T-cell (primary cell): ENCODE results near the gene RAD51D. TPM values are rescaled to one million over a fixed set of nuclear protein-coding genes. Genes with fewer than 3 reads are reported as not detected.

ENCODE experiments used
- ATAC-seq, 4 experiments: fragments of 200-7000 bp in 3 of 4; fragments of 150-1000 bp in 1 of 4; cut with Tn5 transposase; replicated peaks in 1 of 4; 1 replicate in 3 of 4; 2 replicates in 1 of 4; pipeline ENCODE4 v1.10.0; 2021; ENCODE audit warnings: moderate library complexity in 3 of 4, mild to moderate bottlenecking in 2 of 4, moderate number of reproducible peaks in 1 of 4
- CTCF ChIA-PET, 2 donors: fragments of 300-600 bp; sonication (Branson Sonifier 250); formaldehyde crosslinking; loops; one replicate each; lab custom pipeline; 2022; ENCODE audit warnings: antibody characterized with exemption in 2 of 2; lab: Charles Lee
- POLR2A ChIA-PET, 2 donors: fragments of 300-600 bp; sonication (Branson Sonifier 250); formaldehyde crosslinking; loops; one replicate each; lab custom pipeline; 2022; ENCODE audit warnings: antibody characterized with exemption in 2 of 2; lab: Charles Lee
- DNase-seq, 35 experiments: peaks; one replicate each; pipeline versions ENCODE4 v3.0.0 to v3.0.0-alpha.2; 2013 to 2023
- H3K27ac ChIP-seq: one replicate; pipeline ENCODE4 v1.5.1; 2013; ENCODE audit warnings: low read length
- H3K27me3 ChIP-seq, 2 experiments: replicated peaks in 1 of 2; 1 replicate in 1 of 2; 2 replicates in 1 of 2; pipeline versions ENCODE4 v1.6.1 to v1.7.0; 2013; ENCODE audit warnings: low read length in 1 of 2, mixed read lengths in 1 of 2; ENCODE audit not compliant: control insufficient read depth in 2 of 2, insufficient read depth in 2 of 2; ENCODE audit errors: extremely low read depth in 1 of 2
- H3K36me3 ChIP-seq, 2 donors: 1 replicate in 1 of 2; 2 replicates in 1 of 2; pipeline versions ENCODE4 v1.6.1 to v1.7.0; 2013; ENCODE audit warnings: low read length in 1 of 2; ENCODE audit not compliant: control insufficient read depth in 2 of 2, insufficient read depth in 1 of 2; ENCODE audit errors: extremely low read depth in 1 of 2
- H3K4me1 ChIP-seq, 2 experiments: 1 replicate in 1 of 2; 2 replicates in 1 of 2; pipeline versions ENCODE4 v1.6.1 to v1.7.0; 2013; ENCODE audit warnings: low read length in 2 of 2, mixed read lengths in 1 of 2; ENCODE audit not compliant: insufficient read depth in 2 of 2, control insufficient read depth in 1 of 2; ENCODE audit errors: extremely low read depth in 1 of 2
- H3K4me3 ChIP-seq, 2 donors: 1 replicate in 1 of 2; 2 replicates in 1 of 2; pipeline versions ENCODE4 v1.5.1 to v1.7.0; 2013; ENCODE audit warnings: mild to moderate bottlenecking in 2 of 2, low read length in 1 of 2, moderate library complexity in 1 of 2; ENCODE audit not compliant: control insufficient read depth in 1 of 2; ENCODE audit errors: extremely low read depth in 1 of 2
- H3K9me3 ChIP-seq: 2 replicates; pipeline ENCODE4 v1.7.0; 2013
- H3K27ac Mint-ChIP-seq, 2 donors: one replicate each; pipeline ENCODE4 v1.8.0; 2020 to 2021; ENCODE audit warnings: mild to moderate bottlenecking in 2 of 2, mixed read lengths in 2 of 2
- H3K27me3 Mint-ChIP-seq, 2 donors: one replicate each; pipeline ENCODE4 v1.8.0; 2021 to 2022; ENCODE audit warnings: mixed read lengths in 2 of 2
- H3K36me3 Mint-ChIP-seq: one replicate; pipeline ENCODE4 v1.8.0; 2021; ENCODE audit warnings: mixed read lengths
- H3K4me1 Mint-ChIP-seq, 3 donors: one replicate each; pipeline ENCODE4 v1.8.0; 2020 to 2022; ENCODE audit warnings: mixed read lengths in 3 of 3, mild to moderate bottlenecking in 1 of 3
- H3K4me3 Mint-ChIP-seq, 3 donors: one replicate each; pipeline ENCODE4 v1.8.0; 2020 to 2022; ENCODE audit warnings: mild to moderate bottlenecking in 3 of 3, mixed read lengths in 3 of 3, moderate library complexity in 3 of 3
- H3K9me3 Mint-ChIP-seq, 3 donors: one replicate each; pipeline ENCODE4 v1.8.0; 2020 to 2022; ENCODE audit warnings: mixed read lengths in 3 of 3
- WGBS: methylation state at CpG from one replicate; pipeline ENCODE4 v1.1.5; 2013; ENCODE audit warnings: missing lambda C conversion rate; ENCODE audit not compliant: insufficient coverage; 5-methylcytosine and 5-hydroxymethylcytosine counted together
- total RNA-seq, 35 experiments: library from RNA in 6 of 35; stranded (reverse) in 6 of 35; fragments of 120-200 nt in 1 of 35; gene quantifications; one replicate each; pipeline versions ENCODE4 v1.2.1 to v1.2.4 and lab custom pipeline; 2013 to 2026

Gene RAD51D
- total RNA-seq, 5 donors from 2014 or later (not counting 1 experiment from before 2014, with no cell fraction given), result 14.6 to 29.9 (median 19.0) TPM

DNA sequence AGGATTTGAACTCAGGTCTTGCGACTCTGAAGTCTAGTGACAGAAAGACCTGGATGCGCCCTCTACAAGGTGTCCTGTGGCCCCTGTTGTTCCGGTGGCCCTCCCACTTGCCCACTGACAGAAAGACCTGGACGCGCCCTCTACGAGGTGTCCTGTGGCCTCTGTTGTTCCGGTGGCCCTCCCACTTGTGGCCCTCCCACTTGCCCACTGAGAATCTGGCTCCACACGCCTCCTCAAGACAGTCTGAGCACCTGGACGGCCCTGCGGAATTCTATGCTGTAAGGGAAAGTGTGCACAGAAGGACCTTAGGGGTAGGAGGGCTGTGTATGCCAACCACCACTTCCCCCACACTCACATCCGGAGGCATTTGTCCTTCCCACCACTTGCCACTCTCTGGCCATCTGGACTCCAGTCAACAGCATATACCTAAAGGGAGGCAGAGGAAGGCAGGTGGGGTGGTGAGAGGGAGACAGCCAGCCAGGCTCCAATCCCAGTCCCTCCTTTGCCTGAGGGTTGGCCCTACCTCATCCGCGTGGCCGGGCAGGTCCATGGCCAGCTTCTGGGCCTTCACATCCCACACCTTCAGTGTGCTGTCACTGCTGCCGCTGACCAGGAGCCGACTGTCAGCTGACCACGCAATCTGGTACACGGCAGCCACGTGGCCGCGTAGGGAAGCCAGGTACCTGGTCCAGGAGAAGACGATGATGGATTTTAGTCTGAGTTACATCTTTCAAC, 13.3 kb upstream of the RAD51D start:
- Histone ChIP-seq H3K27me3 (no peaks in the 10 kb centered on the region), H3K9me3 (no peaks in the 10 kb centered on the region), H3K4me3 (no peak overlapping the region), H3K27ac (no peak overlapping the region), H3K4me1 (no peaks in the 10 kb centered on the region), H3K36me3 (peaks cover 12 to 71% of the 10 kb centered on the region in 2 donors)
- ATAC-seq (no peak), DNase-seq (no peak)
- H3K27ac Mint-ChIP-seq, result no peak overlapping the region
- H3K9me3 Mint-ChIP-seq, result no peaks in the 10 kb centered on the region
- H3K4me3 Mint-ChIP-seq, result no peak overlapping the region
- H3K27me3 Mint-ChIP-seq, result no peaks in the 10 kb centered on the region
- POLR2A ChIA-PET, result no interaction called here
- 95% methylated on average over 18 of the region's 22 CpGs for WGBS
- peaks cover 0 to 4% (median 0%) of the 10 kb centered on the region in 3 donors for H3K4me1 Mint-ChIP-seq
- peaks cover 40% of the 10 kb centered on the region for H3K36me3 Mint-ChIP-seq
- CTCF ChIA-PET, result no interaction called here

DNA sequence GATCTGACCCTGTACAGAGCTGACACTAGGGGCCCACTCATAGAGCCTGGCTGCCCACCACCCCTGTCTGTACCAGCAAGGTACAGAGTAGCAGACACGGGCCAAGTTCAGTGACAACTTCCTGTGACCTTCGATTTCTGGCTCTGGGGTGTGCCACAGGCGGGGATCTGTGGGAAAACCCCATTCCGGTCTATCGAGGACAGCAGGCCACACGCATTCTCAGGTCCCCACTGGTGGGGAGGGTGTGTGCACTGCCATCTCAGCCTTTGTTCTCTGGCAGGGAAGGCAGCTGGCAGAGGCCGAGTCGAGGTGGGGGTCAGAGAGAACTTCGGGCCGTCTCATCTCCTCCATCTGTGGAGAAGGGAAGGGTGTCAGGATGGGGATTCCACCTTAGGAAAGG, 12.4 kb upstream of the RAD51D start:
- no peaks in the 10 kb centered on the region for H3K27me3 Mint-ChIP-seq
- Histone ChIP-seq H3K36me3 (peaks cover 12 to 62% of the 10 kb centered on the region in 2 donors), H3K27ac (no peak overlapping the region), H3K4me3 (no peak overlapping the region), H3K9me3 (no peaks in the 10 kb centered on the region), H3K27me3 (no peaks in the 10 kb centered on the region), H3K4me1 (no peaks in the 10 kb centered on the region)
- peaks cover 0 to 4% (median 0%) of the 10 kb centered on the region in 3 donors for H3K4me1 Mint-ChIP-seq
- WGBS, result 60% methylated on average over 4 of the region's 10 CpGs
- no peaks in the 10 kb centered on the region for H3K9me3 Mint-ChIP-seq
- H3K4me3 Mint-ChIP-seq, result no peak overlapping the region
- ChIA-PET CTCF (no interaction called here), POLR2A (no interaction called here)
- DNase-seq (no peak), ATAC-seq (no peak)
- peaks cover 37% of the 10 kb centered on the region for H3K36me3 Mint-ChIP-seq
- H3K27ac Mint-ChIP-seq, result no peak overlapping the region

DNA sequence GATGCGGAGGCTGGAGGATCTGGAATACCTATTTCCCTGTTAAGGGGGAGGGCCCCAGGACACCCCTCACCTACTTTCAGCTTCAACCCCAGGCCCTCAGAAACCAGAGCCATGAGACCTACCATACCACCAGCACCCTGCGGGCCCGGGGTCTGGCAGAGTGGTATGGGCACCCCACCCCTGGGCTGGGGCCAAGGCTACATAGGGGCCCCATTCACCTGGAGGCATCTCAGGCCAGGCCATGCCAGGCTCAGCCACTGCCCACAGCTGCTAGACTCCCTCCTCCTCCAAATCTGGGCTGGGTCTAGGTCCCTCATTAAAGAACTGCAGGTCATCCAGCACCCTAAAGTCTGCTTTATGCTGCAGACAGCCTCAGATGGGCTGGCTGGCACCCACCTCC, 10.7 kb upstream of the RAD51D start:
- Histone ChIP-seq H3K36me3 (peaks cover 12 to 45% of the 10 kb centered on the region in 2 donors), H3K4me1 (no peaks in the 10 kb centered on the region), H3K9me3 (no peaks in the 10 kb centered on the region), H3K27me3 (no peaks in the 10 kb centered on the region), H3K4me3 (no peak overlapping the region), H3K27ac (no peak overlapping the region)
- ChIA-PET CTCF (interaction anchor here in 1 of 2 donors (0.7 to 1.0 kb wide), 2 partner anchors 11 to 709 kb away, joined by 3 to 4 read pairs; partner anchors contain the start of gene RAD51D), POLR2A (no interaction called here)
- WGBS, result 97% methylated on average over 3 of the region's 3 CpGs
- Mint-ChIP-seq H3K4me1 (peaks cover 0 to 4% (median 0%) of the 10 kb centered on the region in 3 donors), H3K27me3 (no peaks in the 10 kb centered on the region), H3K9me3 (no peaks in the 10 kb centered on the region), H3K36me3 (peaks cover 21% of the 10 kb centered on the region), H3K4me3 (no peak overlapping the region), H3K27ac (peak overlapping the region in 1 of 2 donors; percentile 34)
- ATAC-seq, result no peak
- DNase-seq, result no peak

DNA sequence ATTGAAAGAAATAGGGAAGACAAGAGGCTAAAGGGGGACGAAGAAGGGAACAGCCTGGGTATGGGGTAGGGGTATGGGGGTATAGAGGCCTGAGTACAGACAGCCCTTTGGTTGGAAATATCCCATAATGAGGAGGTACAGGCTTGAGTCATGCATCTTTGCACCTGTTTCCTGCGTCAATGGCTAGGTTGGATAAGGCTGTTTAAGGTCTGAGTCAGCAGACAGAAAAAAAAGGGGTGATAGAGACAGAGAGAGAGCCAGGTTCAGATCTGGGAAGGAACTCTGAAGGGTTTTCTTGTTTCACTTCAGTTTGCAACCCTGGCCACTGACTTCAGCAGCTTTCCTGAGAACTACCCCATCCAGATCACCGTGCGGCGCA, 10.3 kb upstream of the RAD51D start:
- Histone ChIP-seq H3K27ac (no peak overlapping the region), H3K27me3 (no peaks in the 10 kb centered on the region), H3K9me3 (no peaks in the 10 kb centered on the region), H3K4me3 (no peak overlapping the region), H3K36me3 (peaks cover 12 to 41% of the 10 kb centered on the region in 2 donors), H3K4me1 (no peaks in the 10 kb centered on the region)
- ATAC-seq, result no peak
- CTCF ChIA-PET, result no interaction called here
- DNase-seq, result no peak
- Mint-ChIP-seq H3K27me3 (no peaks in the 10 kb centered on the region), H3K4me3 (no peak overlapping the region), H3K9me3 (no peaks in the 10 kb centered on the region), H3K27ac (no peak overlapping the region), H3K4me1 (peaks cover 0 to 4% (median 0%) of the 10 kb centered on the region in 3 donors), H3K36me3 (peaks cover 17% of the 10 kb centered on the region)
- WGBS, result 93% methylated on average over 5 of the region's 5 CpGs
- POLR2A ChIA-PET, result no interaction called here

DNA sequence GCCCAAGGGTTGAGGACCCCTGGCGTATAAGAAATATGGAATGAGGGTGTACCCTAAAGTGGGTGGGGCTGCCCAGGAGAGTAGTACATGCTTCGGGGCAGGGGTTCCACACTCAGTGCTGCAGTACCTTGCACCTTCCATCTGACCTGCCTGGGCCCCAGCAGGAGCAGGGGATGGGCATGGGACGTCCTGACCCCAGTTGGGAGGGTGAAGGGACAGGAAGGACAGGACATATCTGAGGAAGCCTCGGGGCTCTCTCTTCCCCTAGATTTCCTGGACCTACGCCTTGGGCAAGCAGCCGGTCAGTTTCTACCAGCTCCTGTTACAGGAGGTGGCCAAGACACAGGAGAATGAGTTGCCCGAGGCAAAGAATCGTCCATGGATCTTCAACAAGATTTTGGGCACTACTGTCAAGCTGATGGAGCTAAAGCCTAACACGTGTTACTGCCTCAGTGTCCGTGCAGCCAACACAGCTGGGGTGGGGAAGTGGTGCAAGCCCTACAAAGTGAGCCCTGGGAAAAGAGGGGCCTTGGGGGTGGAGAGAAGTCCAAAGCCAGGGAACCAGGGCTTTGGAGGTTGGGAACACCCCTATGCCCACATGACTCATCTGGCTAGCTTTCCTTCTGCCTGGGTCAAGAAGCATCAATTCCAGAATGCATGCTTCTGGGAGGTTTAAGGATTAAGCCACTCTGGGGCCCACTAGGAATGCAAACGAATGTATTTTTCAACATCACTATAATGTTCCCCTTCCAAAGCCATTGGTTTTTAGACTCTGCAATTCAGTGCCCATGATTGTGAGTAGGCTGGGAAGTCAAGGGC, 9.7 kb upstream of the RAD51D start:
- ATAC-seq (no peak), DNase-seq (no peak)
- POLR2A ChIA-PET, result no interaction called here
- Histone ChIP-seq H3K27ac (no peak overlapping the region), H3K4me3 (no peak overlapping the region), H3K4me1 (no peaks in the 10 kb centered on the region), H3K27me3 (no peaks in the 10 kb centered on the region), H3K9me3 (no peaks in the 10 kb centered on the region), H3K36me3 (peaks cover 12 to 35% of the 10 kb centered on the region in 2 donors)
- Mint-ChIP-seq H3K27ac (no peak overlapping the region), H3K9me3 (no peaks in the 10 kb centered on the region), H3K27me3 (no peaks in the 10 kb centered on the region), H3K4me3 (no peak overlapping the region), H3K36me3 (peaks cover 12% of the 10 kb centered on the region), H3K4me1 (peaks cover 0 to 4% (median 0%) of the 10 kb centered on the region in 3 donors)
- CTCF ChIA-PET, result interaction anchor here in 1 of 2 donors (0.6 kb wide), 1 partner anchor 14 kb away, joined by 3 read pairs; no protein-coding TSS in a partner anchor
- 89% methylated on average over 9 of the region's 11 CpGs for WGBS

DNA sequence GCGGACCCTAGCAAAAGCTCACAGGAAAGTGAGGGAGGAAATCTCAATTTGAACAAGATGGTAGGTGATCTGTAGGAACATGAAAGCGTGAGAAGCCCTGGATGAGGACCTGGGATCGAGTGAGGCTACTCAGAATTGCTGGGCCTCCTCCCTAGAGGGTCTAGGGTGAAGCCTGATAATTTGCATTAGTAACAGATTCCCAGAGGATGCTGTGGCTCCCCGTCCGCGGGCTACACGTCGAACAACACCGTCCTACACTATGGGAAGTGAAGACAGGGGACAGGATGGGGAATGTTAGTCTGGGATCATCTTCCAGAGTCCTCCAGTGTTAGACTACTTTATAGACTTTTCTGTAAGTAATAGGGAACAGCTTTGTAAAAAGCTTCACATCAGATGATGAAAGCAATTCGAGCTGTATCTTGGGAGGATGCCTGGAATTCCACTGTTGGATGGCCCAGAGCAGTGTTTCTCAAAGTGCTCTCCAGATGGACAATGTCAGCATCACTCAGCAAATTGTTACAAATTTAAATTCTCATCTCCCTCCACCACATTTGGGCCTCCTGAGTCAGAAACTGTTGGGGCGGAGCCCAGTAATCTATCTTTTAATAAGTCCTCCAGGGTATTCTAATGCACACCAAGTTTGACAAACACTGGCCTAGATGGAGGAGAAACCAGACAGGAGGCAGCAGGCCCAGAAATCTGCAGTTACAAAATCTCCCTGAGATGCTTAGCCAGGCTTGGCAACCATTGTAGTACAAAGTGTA, 8.3 kb upstream of the RAD51D start:
- H3K4me3 Mint-ChIP-seq, result no peak overlapping the region
- 91% methylated on average over 4 of the region's 11 CpGs for WGBS
- ChIA-PET CTCF (no interaction called here), POLR2A (no interaction called here)
- DNase-seq (no peak), ATAC-seq (no peak)
- H3K27ac Mint-ChIP-seq, result no peak overlapping the region
- Histone ChIP-seq H3K9me3 (no peaks in the 10 kb centered on the region), H3K27me3 (no peaks in the 10 kb centered on the region), H3K27ac (no peak overlapping the region), H3K4me1 (no peaks in the 10 kb centered on the region), H3K36me3 (peaks cover 11 to 21% of the 10 kb centered on the region in 2 donors), H3K4me3 (no peak overlapping the region)
- no peaks in the 10 kb centered on the region for H3K4me1 Mint-ChIP-seq
- peaks cover 3% of the 10 kb centered on the region for H3K36me3 Mint-ChIP-seq
- H3K9me3 Mint-ChIP-seq, result no peaks in the 10 kb centered on the region
- no peaks in the 10 kb centered on the region for H3K27me3 Mint-ChIP-seq
